Activated CD4-positive, alpha-beta memory T cell treated with anti-CD3 and anti-CD28 coated beads, Interleukin-2, amount 10 ng/mL, durations not matched to agents 7 days and 5 days (primary cell): ENCODE data around the gene GJA4. TPM values are rescaled to one million over a fixed set of nuclear protein-coding genes. Genes with fewer than 3 reads are reported as not detected.
"Not testable (repeated sequence)": the region's sequence is repeated elsewhere in the genome, so short reads cannot be mapped to it uniquely, and the experiment has no call there.

ENCODE experiments used
- CTCF ChIA-PET: fragments of 350-600 bp; sonication (Branson Sonifier 250); formaldehyde crosslinking; loops from one replicate; lab custom pipeline; 2021; ENCODE audit warnings: antibody characterized with exemption, inconsistent platforms; lab: Charles Lee
- POLR2A ChIA-PET: fragments of 350-600 bp; sonication (Branson Sonifier 250); formaldehyde crosslinking; loops from one replicate; lab custom pipeline; 2021; ENCODE audit warnings: antibody characterized with exemption; lab: Charles Lee
- DNase-seq: peaks from one replicate; pipeline ENCODE4 v3.0.0-alpha.2; 2020
- H3K27ac Mint-ChIP-seq: one replicate; pipeline ENCODE4 v1.8.0; 2021; ENCODE audit warnings: mild to moderate bottlenecking, mixed read lengths
- H3K27me3 Mint-ChIP-seq: one replicate; pipeline ENCODE4 v1.8.0; 2021; ENCODE audit warnings: mixed read lengths
- H3K36me3 Mint-ChIP-seq: one replicate; pipeline ENCODE4 v1.8.0; 2021; ENCODE audit warnings: low read depth, mixed read lengths
- H3K4me1 Mint-ChIP-seq: one replicate; pipeline ENCODE4 v1.8.0; 2021; ENCODE audit warnings: mixed read lengths
- H3K4me3 Mint-ChIP-seq: one replicate; pipeline ENCODE4 v1.8.0; 2021; ENCODE audit warnings: mild to moderate bottlenecking, mixed read lengths
- H3K9me3 Mint-ChIP-seq: one replicate; pipeline ENCODE4 v1.8.0; 2021; ENCODE audit warnings: mixed read lengths
- total RNA-seq, 2 experiments: library from RNA; stranded (reverse); gene quantifications; one replicate each; pipeline ENCODE4 v1.2.3, GENCODE V29; 2021

Gene GJA4
- total RNA-seq, 2 experiments from 2014 or later: not detected

DNA sequence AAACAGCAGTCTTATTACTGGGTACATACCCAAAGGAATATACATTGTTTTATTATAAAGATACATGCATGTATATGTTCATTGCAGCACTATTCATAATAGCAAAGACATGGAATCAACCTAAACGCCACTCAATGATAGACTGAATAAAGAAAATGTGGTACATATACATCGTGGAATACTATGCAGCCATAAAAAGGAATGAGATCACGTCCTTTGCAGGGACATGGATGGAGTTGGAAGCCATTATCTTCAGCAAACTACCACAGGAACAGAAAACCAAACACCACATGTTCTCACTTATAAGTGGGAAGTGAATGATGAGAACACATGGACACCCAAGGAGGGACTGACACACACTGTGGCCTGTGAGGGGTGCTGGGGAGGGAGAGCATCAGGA, 18.0 kb downstream of the GJA4 start:
- CTCF ChIA-PET: interaction anchor here (0.6 to 1.4 kb wide), 2 partner anchors 42 to 122 kb away, joined by 3 read pairs; no protein-coding TSS in a partner anchor
- H3K4me1 Mint-ChIP-seq, H3K36me3 Mint-ChIP-seq, DNase-seq, H3K27ac Mint-ChIP-seq, H3K4me3 Mint-ChIP-seq, H3K9me3 Mint-ChIP-seq, H3K27me3 Mint-ChIP-seq, POLR2A ChIA-PET: not testable (repeated sequence)

DNA sequence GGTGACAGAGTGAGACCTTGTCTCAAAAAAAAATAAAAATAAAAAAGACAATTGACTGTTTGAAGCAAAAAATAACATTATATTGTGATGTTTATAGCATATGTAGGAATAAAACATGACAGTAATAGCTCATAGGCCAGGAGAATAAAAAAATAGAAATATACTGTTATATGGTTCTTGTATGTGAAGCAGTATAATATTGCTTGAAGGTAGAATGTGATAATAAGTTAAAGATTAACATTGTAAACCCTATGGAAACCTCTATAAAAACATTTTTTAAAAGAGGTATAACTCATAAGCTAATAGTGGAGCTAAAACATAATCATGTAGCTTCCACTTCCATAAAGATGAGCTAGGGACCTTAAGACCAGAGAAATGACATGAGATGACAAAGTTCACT, 23.5 kb downstream of the GJA4 start:
- Mint-ChIP-seq H3K4me3 (no peak overlapping the region), H3K36me3 (no peaks in the 10 kb centered on the region), H3K27me3 (peaks cover 4% of the 10 kb centered on the region), H3K9me3 (no peaks in the 10 kb centered on the region), H3K27ac (no peak overlapping the region), H3K4me1 (no peaks in the 10 kb centered on the region)
- CTCF ChIA-PET: interaction anchor here (0.5 to 0.7 kb wide), 2 partner anchors 30 to 256 kb away, joined by 3 read pairs; no protein-coding TSS in a partner anchor
- POLR2A ChIA-PET: no interaction called here
- DNase-seq: no peak

DNA sequence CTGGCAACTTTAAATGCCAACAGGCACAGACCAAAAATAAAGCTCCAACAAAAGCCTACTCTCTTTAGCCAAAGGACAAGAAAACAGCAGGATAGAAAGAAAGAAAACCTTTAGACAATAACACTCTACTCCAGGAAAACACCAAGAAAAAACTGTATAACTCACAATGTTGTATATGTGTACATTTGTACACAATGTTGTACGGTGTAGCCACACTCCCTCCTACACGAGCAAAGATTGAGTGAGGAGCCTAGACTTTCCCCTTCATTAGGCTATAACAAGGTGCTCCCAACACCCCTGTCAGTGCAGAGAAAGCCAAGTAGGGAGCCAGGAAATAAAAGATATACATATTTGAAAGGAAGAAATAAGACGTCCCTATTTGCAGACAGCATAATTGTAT, 24.0 kb downstream of the GJA4 start:
- no peaks in the 10 kb centered on the region for H3K9me3 Mint-ChIP-seq
- H3K27me3 Mint-ChIP-seq: peaks cover 4% of the 10 kb centered on the region
- ChIA-PET CTCF (interaction anchor here (0.7 kb wide), 1 partner anchor 31 kb away, joined by 3 read pairs; no protein-coding TSS in a partner anchor), POLR2A (no interaction called here)
- H3K27ac Mint-ChIP-seq: no peak overlapping the region
- no peaks in the 10 kb centered on the region for H3K36me3 Mint-ChIP-seq
- no peak overlapping the region for H3K4me3 Mint-ChIP-seq
- DNase-seq: no peak
- no peaks in the 10 kb centered on the region for H3K4me1 Mint-ChIP-seq

DNA sequence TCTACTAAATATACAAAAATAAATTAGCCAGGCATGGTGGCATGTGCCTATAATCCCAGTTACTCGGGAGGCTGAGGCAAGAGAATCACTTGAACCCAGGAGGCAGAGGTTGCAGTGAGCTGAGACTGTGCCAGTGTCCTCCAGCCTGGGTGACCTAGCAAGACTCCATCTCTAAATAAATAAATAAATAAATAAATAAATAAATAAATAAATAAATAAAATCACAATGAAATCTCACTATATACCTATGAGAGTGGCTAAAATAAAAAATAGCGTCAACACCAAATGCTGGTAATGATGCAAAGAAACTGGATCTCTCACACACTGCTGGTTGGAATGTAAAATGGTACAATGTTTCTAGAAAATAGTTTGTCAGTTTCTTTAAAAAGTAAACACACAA, 26.1 kb downstream of the GJA4 start:
- H3K4me1 Mint-ChIP-seq, H3K4me3 Mint-ChIP-seq, DNase-seq, H3K27me3 Mint-ChIP-seq, H3K36me3 Mint-ChIP-seq, H3K9me3 Mint-ChIP-seq, POLR2A ChIA-PET, H3K27ac Mint-ChIP-seq: not testable (repeated sequence)
- CTCF ChIA-PET: interaction anchor here (1.2 kb wide), 1 partner anchor 34 kb away, joined by 6 read pairs; no protein-coding TSS in a partner anchor

DNA sequence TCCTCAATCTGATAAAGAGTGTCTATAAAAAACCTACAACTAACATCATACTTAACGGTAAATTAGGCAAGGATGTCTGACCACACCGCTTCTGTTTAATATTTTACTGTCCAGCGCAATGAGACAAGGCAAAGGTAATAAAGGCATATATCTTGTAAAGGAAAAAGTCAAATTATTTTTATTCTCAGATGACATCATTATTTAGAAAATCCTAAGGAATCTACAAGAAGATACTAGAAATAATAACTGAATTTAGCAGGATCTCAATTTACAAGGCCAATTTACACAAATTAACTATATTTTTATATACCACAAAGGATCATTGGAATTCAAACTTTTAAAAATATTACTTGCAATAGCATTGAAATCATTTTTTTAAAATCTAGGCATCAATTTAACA, 29.4 kb downstream of the GJA4 start:
- no peak for DNase-seq
- Mint-ChIP-seq H3K27ac (no peak overlapping the region), H3K4me1 (no peaks in the 10 kb centered on the region), H3K27me3 (no peaks in the 10 kb centered on the region), H3K36me3 (no peaks in the 10 kb centered on the region), H3K9me3 (no peaks in the 10 kb centered on the region), H3K4me3 (no peak overlapping the region)
- ChIA-PET POLR2A (no interaction called here), CTCF (no interaction called here)

DNA sequence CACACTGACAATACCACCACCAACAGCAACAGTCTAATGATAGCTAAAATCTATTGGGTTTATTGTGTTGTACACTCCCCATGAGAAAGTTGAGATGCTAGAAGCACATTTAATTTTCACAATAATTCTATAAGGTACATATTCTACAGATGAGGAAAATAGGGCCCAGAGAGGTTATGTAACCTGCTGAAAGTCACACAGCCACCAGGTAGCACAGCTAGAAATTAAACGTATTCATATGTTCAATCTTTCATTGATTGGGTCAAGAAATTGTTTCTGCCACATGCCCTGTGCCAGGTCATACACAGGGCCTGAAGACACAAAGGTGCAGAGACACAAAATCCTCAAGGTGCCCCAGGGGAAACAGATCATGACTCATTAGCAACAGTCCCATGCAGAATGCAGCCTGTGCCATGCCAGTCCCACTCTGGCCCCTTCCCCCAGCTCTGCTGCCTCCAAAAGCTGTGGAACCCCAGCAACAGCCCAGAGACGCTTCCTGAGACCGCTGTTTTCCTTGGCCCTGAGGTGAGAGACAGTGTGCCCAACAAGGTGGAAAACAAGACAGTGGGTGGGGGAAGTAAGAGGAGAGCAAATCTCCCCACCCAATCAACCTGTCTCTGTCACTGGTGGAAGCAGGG, 32.1 kb downstream of the GJA4 start:
- CTCF ChIA-PET: no interaction called here

DNA sequence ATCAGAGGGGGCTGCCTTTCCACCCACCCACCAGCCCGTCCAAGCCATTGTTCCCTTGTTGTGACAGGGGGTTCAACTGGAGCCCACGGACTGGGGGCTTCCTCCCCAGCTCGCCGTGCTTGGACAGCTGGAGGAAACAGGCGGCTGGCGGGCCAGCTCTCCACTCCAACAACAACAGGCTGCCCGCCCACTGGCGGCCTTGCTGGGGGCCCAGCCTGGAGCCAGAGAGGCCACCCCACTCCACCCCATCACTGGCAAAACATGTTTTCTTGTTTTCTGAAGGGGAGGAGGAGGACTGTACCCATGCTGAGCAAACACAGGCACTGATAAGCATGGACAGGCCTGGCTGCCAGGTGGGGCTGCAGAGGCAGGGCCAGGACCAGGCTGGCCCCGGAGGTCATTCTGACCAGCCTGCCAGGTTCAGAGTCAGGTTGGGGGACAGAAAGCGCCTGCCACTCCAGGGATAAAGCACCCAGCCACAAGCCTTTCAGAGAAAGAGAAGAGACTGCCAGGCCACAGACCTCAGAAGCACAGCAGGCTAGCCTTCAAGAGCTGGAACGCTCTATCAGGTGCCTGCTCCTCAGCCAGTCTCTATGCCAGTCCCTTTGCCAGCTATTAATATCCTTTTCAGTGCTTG, 32.8 kb downstream of the GJA4 start:
- DNase-seq: no peak
- no peaks in the 10 kb centered on the region for H3K27me3 Mint-ChIP-seq

More for the DNA sequence above, 32.1 kb downstream of the GJA4 start:
- no peaks in the 10 kb centered on the region for H3K4me1 Mint-ChIP-seq
- H3K36me3 Mint-ChIP-seq: no peaks in the 10 kb centered on the region
- POLR2A ChIA-PET: no interaction called here
- H3K27ac Mint-ChIP-seq: no peak overlapping the region
- no peaks in the 10 kb centered on the region for H3K27me3 Mint-ChIP-seq
- H3K4me3 Mint-ChIP-seq: no peak overlapping the region
- H3K9me3 Mint-ChIP-seq: no peaks in the 10 kb centered on the region
- DNase-seq: no peak

DNA sequence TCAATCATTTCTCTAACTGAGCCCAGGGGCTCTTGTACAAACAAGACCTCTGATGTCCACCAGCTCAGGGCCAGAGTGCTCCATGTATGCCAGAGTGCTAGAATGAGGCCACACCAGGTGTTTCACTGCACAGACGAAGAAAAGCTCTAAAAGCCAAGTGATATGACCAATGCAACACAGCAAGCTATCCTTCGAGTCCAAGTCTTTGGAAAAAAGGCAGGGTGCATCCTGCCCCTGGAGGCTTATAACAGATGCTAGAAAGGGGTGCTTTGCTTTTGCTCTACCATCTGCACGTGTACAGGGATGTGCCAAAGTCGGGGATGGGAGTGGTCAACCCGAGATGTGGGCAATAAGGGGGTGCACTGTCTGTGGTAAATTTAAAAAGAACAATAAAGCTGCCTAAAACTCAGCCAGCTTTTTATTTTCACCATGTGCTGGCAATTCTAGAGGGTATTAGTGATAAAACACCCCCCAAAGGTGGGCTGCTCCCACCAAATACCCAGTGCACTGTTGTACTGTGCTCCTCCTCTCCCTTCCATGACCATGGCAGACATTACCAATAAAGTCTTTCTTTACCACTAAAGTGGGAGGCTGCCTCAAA, 34.6 kb downstream of the GJA4 start:
- ChIA-PET POLR2A (no interaction called here), CTCF (no interaction called here)
- Mint-ChIP-seq H3K4me1 (no peaks in the 10 kb centered on the region), H3K36me3 (no peaks in the 10 kb centered on the region), H3K27me3 (no peaks in the 10 kb centered on the region), H3K27ac (no peak overlapping the region), H3K4me3 (no peak overlapping the region), H3K9me3 (no peaks in the 10 kb centered on the region)
- DNase-seq: no peak

More for the DNA sequence above, 32.8 kb downstream of the GJA4 start:
- H3K4me1 Mint-ChIP-seq: no peaks in the 10 kb centered on the region
- no peaks in the 10 kb centered on the region for H3K9me3 Mint-ChIP-seq
- ChIA-PET CTCF (interaction anchor here (0.9 to 1.0 kb wide), 2 partner anchors 23 to 27 kb away, joined by 3 read pairs; no protein-coding TSS in a partner anchor), POLR2A (no interaction called here)
- no peaks in the 10 kb centered on the region for H3K36me3 Mint-ChIP-seq
- no peak overlapping the region for H3K27ac Mint-ChIP-seq
- no peak overlapping the region for H3K4me3 Mint-ChIP-seq

DNA sequence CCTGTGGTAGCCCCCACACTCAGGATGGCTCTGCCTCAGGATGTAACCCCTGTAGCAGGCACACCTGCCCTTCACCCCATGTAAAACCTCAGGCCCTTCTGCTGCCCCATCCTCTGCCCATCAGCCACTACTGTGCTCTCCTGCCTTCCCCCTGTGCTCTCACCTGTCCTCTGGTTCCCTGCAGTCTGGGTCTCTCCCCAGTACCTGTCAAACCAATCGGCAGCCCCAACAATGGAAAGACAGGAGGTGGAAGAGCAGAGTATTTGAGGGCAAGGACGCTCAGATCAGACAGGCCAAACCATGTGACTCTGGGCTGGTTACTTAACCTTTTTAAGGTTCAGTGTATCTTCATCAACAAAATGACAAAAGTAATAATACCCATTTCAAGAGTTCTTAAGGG, 35.8 kb downstream of the GJA4 start:
- POLR2A ChIA-PET: no interaction called here
- Mint-ChIP-seq H3K4me3 (no peak overlapping the region), H3K27me3 (no peaks in the 10 kb centered on the region), H3K27ac (no peak overlapping the region), H3K36me3 (no peaks in the 10 kb centered on the region), H3K9me3 (no peaks in the 10 kb centered on the region), H3K4me1 (no peaks in the 10 kb centered on the region)
- CTCF ChIA-PET: no interaction called here
- no peak for DNase-seq

DNA sequence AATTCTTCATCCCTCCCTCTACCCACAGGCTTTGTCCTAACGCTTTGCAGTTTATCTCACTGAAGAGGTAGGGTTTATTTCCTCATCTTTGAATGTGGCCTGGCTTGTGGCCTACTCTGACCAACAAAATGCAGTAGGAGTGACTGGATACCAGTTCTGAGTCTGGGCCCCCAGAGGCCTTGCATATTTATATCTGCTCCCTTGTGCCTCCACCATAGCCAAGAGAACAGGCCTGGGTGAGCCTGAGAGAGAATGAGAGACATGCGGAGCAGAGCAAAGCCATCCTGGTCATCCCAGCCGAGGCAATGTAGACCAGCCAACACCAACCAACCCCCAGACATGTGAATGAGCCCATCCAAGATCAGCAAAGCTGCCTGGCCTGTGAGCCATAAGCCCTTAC, 36.5 kb downstream of the GJA4 start:
- Mint-ChIP-seq H3K27me3 (no peaks in the 10 kb centered on the region), H3K4me1 (no peaks in the 10 kb centered on the region), H3K36me3 (no peaks in the 10 kb centered on the region), H3K4me3 (no peak overlapping the region), H3K27ac (no peak overlapping the region), H3K9me3 (no peaks in the 10 kb centered on the region)
- DNase-seq: no peak
- ChIA-PET CTCF (no interaction called here), POLR2A (no interaction called here)

DNA sequence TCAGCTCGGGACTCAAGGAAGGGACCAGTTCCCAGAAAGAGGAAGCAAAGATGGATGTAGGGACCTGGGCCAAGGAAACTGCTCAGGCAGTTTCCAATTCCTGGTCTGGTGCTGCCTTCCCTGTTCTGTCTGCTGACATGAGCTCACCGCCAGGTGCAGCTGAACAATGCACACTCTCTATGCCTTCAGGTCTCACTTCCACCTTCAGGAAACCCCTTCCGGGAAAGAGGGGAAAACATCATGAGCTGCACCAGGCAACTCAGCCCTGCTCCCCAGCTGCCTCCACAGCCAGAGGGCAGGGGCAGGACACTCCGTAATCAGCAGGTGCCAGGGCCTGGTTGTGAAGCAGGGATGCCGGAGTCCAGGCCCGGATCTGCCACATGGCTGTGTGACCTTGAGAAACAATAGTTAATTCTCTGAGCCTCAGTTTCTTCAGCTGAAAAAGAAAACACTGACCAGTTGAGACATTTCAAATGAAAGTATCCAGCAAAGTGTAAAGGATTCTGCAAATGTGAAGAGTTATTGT, 39.0 kb downstream of the GJA4 start:
- Mint-ChIP-seq H3K36me3 (no peaks in the 10 kb centered on the region), H3K4me3 (no peak overlapping the region), H3K4me1 (no peaks in the 10 kb centered on the region), H3K27me3 (no peaks in the 10 kb centered on the region), H3K27ac (no peak overlapping the region), H3K9me3 (no peaks in the 10 kb centered on the region)
- ChIA-PET CTCF (interaction anchor here (2.2 kb wide), 1 partner anchor 21 kb away, joined by 4 read pairs; no protein-coding TSS in a partner anchor), POLR2A (no interaction called here)
- no peak for DNase-seq

DNA sequence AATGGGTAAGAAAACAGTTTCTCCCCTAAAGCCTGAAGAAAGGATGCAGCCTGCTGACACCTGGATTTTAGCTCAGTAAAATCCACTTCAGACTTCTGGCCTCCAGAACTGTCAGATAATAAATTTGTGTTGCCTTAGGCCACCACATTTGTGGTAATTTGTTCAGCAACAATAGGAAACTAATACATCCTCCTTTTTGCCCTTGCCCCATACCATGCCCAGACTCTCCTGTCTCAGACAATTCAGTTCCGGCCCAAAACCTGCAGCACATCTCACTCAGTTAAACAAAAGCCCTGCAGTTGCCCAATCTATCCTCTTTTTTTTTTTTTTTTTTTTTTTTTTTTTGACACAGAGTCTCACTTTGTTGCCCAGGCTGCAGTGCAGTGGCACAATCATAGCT, 40.9 kb downstream of the GJA4 start:
- CTCF ChIA-PET: interaction anchor here (1.5 kb wide), 1 partner anchor 19 kb away, joined by 5 read pairs; no protein-coding TSS in a partner anchor
- H3K36me3 Mint-ChIP-seq: no peaks in the 10 kb centered on the region

More for the DNA sequence above, 40.9 kb downstream of the GJA4 start:
- Mint-ChIP-seq H3K4me1 (no peaks in the 10 kb centered on the region), H3K27me3 (no peaks in the 10 kb centered on the region), H3K27ac (no peak overlapping the region), H3K9me3 (no peaks in the 10 kb centered on the region), H3K4me3 (no peak overlapping the region)
- no peak for DNase-seq
- POLR2A ChIA-PET: no interaction called here
